ENCODE results near the gene ATXN2.
A peak's percentile ranks its signal among the peaks of the same experiment; 100 is the strongest.
"Not testable (repeated sequence)": the region's sequence is repeated elsewhere in the genome, so short reads cannot be mapped to it uniquely, and the experiment has no call there.

ATXN2 gene

GRCh38 chr12:111598637-111599452 is at the start of gene ATXN2:
Gene ATXN2 (minus strand): TSS chr12:111599315. CDS start chr12:111599034, 281 bp downstream.
- DNase-seq, result peak; percentile 79

GRCh38 chr12:111645433-111645832 is 46.3 kb upstream of the ATXN2 start:
- DNase-seq, result no peak

DNA sequence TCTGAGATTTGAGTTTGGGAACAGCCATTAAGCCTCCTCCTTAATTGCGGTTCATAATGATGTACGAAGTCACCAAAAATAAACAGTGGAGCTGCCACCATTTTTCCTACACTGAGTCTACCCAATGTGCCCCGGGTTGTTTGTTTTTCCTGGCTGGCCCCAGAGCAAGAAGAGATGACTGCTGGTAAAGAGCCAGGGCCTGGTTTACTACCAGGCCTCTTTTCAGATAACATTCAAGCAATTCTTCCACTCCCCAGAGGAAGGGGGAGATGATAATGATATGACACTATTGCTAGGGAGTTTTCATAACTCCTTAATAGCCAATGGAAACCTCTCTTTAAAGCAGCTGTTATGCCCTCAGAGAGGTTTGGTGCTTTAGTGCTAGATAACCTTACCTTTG is 44.3 kb upstream of the ATXN2 start:
- peak; percentile 16 for DNase-seq

DNA sequence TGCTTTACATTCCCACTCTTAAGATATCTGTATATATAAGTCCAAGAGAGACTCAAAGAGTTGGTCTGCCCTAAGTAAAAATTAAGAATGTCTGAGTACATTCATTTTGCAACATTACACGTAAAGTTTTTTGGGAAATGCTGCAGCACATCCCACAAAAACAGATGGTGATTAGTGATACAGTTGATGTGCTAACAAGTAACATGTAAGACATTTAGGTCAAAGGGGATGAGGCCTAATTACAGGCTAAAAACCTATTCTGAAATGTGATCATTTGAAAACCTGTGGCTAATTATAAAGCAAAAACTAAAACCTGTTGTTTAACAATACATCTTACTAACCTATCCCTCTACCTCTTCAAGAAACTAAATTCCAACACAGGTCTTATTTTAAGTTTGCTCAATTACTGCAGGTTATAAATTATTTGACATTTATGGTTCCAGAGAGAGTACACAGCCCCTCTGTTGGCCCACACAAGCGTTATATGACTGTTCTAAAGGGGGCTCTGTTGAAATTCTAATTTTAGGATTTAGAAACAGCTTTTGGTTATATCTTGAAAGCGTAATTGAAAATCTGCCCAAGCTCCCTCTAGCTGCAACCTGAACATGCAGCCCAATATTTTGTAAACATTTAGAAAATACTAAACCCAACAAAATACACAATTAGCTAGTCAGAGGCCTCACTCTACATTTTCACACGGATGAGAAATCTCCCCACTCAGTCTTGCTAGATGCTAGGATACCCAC is 43.7 kb upstream of the ATXN2 start:
- DNase-seq, result no peak

- no peak for DNase-seq
Measured at GRCh38 chr12:111640506-111640905, 41.4 kb upstream of the ATXN2 start.

GRCh38 chr12:111638556-111638955 is 39.4 kb upstream of the ATXN2 start:
- DNase-seq, result no peak

GRCh38 chr12:111636209-111636945 is 37.3 kb upstream of the ATXN2 start:
- DNase-seq, result no peak

DNA sequence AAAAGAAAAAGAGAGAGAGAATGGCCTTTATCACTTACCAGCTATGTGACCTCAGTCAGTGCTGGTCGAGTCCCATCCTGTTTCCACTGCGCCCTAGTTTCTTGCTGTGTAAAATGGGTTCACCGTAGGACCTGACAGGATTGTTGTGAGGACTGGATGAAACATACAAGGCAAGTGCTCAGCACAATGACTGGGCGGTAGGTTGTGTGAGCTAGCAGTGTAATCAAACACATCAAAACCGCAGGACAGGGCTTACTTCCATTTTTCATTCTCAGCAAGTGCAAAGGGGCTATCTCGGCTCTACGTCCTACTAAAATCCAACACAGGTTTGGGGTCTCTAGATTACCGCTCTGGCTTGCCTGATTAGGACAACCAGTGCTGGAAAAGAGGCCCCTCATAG is 36.4 kb upstream of the ATXN2 start:
- no peak for DNase-seq

DNA sequence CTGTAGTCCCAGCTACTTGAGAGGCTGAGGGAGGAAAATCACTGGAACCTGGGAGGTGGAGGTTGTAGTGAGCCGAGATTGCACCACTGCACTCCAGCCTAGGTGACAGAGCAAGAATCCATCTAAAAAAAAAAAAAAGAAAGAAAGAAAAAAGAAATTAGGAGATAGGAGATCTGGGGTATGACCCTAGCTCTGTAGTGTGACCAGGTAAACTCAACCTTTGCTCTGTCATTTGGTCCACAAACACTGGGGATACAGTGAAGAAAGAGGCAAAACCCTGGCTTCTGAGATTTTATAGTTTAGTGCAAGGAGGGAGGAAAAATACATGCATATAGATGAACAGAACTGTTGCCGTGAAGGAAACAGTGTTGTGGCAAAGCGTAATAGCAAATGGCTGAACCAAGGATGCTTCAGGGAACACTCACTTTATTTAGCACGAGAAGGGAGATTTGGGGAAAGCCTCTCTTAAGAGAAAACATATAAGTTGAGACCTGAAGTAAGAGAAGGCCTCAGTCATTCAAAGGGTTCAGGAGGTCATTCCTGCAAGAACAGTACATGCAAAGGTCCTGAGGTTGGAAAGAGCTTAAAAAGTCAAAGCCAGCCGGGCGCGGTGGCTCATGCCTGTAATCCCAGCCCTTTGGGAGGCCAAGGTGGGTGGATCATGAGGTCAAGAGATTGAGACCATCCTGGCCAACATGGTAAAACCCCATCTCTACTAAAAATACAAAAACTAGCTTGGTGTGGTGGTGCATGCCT is 29.6 kb upstream of the ATXN2 start:
- no peak for DNase-seq

DNA sequence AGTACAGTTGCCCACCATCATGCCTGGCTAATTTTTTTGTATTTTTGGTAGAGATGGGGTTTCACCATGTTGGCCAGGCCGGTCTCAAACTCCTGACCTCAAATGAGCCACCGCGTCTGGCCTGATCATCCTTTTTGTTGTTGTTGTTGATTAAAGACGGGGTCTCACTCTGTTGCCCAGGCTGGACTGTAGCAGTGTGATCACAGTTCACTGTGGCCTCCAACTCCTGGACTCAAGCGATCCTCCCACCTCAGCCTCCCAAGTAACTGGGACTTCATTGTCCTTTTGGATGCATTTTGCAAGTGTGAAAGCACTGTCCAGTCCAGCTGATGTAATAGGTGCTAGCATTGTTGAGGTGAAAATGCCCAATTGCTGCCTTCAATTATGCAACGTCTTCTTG is 27.1 kb upstream of the ATXN2 start:
- no peak for DNase-seq

GRCh38 chr12:111624540-111624939 is 25.4 kb upstream of the ATXN2 start:
- no peak for DNase-seq

DNA sequence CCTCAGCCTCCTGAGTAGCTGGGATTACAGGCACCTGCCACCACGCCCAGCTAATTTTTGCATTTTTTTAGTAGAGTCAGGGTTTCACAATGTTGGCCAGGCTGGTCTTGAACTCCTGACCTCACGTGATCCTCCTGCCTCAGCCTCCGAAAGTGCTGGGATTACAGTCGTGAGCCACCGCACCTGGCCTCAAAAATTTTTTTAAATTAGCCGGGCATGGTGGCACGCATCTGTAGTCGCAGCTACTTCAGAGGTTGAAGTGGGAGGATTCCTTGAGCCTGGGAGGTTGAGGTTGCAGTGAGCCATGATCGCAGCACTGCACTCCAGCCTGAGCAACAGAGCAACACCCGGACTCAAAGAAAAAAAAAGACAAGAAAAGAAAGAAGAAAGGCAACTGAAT is 18.7 kb upstream of the ATXN2 start:
- DNase-seq, result not testable (repeated sequence)

GRCh38 chr12:111616177-111616623 is 17.1 kb upstream of the ATXN2 start:
- no peak for DNase-seq

GRCh38 chr12:111607239-111607638 is 8.1 kb upstream of the ATXN2 start:
- no peak for DNase-seq

- DNase-seq, result no peak
Measured at GRCh38 chr12:111606767-111607230, 7.7 kb upstream of the ATXN2 start.

DNA sequence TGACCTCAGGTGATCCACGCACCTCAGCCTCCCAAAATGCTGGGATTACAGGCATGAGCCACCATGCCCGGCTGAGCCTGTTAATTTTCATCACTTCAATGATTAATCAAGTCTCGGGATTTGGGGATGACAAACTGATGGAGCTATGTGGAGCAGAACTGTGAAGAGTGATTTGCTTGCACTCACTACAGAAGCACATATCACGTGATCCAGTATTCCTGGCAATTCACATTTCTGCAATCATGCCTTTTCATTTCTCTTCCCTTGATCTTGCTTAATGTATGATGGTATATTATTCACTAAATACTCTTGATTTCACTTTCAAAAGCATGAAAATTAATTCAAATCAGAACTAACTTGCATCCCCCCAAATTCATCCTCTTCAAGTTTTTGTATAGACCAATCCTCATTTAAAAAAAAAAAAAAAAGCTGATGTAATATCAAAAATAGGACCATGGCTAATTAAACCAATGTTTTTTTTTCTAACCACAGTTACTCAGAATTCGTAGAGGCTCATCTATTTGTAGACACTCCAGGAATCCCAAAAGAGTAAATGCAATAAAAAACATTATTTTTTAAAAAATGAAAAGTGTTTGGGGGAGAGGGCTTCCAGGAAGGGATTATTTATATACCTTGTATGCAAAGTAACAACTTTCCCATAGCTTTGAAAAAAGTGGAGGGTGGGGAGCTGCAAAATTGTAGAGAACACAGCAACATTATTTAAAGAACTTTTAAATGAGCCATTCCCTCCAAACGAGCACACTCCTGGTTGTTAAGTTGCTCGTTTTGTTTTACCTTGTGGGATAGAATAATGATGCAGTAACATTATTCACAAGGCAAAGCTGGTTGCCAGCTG is 7.0 kb upstream of the ATXN2 start:
- no peak for DNase-seq

DNA sequence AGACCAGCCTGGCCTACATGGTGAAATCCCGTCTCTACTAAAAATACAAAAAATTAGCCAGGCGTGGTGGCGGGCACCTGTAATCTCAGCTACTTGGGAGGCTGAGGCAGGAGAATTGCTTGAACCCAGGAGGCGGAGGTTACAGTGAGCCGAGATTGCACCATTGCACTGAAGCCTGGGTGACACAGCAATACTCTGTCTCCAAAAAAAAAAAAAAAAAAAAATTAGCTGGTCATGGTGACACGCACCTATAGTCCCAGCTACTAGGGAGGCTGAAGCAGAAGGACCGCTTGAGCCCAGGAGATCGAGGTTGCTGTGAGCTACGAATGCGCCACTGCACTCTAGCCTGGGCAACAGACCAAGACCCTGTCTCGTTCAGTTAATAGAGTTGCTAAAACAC is 3.7 kb upstream of the ATXN2 start:
- DNase-seq, result not testable (repeated sequence)

DNA sequence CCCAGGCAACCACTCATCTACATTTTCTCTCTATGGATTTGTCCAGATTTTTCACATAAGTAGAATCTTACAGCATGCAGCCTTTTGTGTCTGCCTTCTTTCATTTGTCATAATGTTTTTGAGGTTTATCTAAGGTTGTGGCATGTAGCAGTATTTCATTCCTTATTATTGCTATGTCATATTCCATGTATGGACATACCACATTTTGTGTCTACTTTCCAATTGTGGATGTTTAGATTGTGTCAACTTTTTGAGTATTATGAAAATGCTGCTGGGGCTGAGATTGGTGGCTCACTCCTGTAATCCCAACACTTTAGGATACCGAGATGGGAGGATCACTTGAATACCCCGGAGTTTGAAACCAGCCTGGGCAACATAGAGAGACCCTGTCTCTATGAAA is 3.2 kb upstream of the ATXN2 start:
- no peak for DNase-seq

- DNase-seq, result not testable (repeated sequence)
Measured at GRCh38 chr12:111600986-111601385, 1.9 kb upstream of the ATXN2 start.

GRCh38 chr12:111600205-111600642 is 1.1 kb upstream of the ATXN2 start:
- DNase-seq, result no peak

- DNase-seq, result peak; percentile 90
Measured at GRCh38 chr12:111599453-111600204, 514 bp upstream of the ATXN2 start.
